ENCODE measurements around the gene GRID1. TPM values are rescaled to one million over a fixed set of nuclear protein-coding genes. Genes with fewer than 3 reads are reported as not detected.

Gene GRID1
- total RNA-seq, 4 donors from 2014 or later = 1.4 to 4.9 (median 2.0) TPM

DNA sequence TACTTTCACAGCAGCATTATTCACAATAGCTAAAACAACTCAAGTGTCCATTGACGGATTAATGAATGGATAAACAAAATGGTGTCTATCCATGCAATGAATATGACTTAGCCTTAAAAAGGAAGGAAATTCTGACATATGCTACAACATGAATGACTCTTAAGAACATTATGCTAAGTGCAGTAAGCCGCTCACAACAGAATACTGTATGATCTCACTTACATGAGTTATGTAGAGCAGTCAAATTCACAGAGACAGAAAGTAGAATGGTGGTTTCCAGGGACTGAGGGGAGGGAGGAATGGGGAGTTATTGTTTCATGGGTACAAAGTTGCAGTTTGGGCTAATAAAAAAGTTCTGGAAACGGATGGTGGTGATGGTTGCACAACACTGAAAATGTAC is 282.0 kb downstream of the GRID1 start:
- intact Hi-C loops (cut with DNase I; ENCODE audit: low total_unique reads) = no loop called here
- 74 to 79% methylated on average over 3 of the region's 3 CpGs for WGBS, 2 donors
- H3K4me3 ChIP-seq (ENCODE audit: low read depth, poor library complexity, severe bottlenecking) = no peak overlapping the region
- TF ChIP-seq, protein P1, sequence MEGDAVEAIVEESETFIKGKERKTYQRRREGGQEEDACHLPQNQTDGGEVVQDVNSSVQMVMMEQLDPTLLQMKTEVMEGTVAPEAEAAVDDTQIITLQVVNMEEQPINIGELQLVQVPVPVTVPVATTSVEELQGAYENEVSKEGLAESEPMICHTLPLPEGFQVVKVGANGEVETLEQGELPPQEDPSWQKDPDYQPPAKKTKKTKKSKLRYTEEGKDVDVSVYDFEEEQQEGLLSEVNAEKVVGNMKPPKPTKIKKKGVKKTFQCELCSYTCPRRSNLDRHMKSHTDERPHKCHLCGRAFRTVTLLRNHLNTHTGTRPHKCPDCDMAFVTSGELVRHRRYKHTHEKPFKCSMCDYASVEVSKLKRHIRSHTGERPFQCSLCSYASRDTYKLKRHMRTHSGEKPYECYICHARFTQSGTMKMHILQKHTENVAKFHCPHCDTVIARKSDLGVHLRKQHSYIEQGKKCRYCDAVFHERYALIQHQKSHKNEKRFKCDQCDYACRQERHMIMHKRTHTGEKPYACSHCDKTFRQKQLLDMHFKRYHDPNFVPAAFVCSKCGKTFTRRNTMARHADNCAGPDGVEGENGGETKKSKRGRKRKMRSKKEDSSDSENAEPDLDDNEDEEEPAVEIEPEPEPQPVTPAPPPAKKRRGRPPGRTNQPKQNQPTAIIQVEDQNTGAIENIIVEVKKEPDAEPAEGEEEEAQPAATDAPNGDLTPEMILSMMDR (IDR thresholded peaks at IDR 0.05) = no peak
- no peak for TF ChIP-seq POLR2A (IDR thresholded peaks at IDR 0.05)
- DNase-seq (ENCODE audit: low spot score in 2 of 2) = no peak

DNA sequence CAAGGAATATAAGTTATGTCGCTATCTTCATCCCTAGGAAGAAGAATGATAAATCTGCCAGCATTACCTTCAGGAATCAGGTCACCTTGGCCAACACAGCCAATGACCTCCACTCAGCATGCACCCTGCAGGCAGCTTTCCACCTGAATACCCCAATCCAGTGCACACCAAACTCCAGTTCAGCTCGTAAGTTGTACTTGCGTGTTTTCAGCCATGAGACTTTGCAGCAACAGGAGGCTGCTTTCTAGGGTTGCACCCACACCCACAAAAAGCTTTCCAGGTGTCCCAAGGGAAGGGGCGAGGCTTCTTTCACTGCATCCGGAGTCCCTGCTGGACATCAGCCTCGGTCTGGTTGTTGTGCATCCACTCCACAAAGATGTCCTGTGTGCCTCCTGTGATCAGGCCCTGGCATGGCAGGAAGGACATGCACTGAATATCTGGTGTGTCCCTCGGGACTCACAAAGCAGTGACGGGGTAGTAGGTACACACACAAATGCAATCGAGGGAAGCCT is 282.9 kb downstream of the GRID1 start:
- peak in 1 of 2 donors; percentile 50 for DNase-seq (ENCODE audit: low spot score in 2 of 2)
- 86 to 93% methylated on average over 7 to 9 of the region's 9 CpGs for WGBS, 2 donors
- TF ChIP-seq, protein P1 (IDR thresholded peaks at IDR 0.05) = no peak
- TF ChIP-seq POLR2A (IDR thresholded peaks at IDR 0.05) = no peak
- intact Hi-C loops (cut with DNase I; ENCODE audit: low total_unique reads) = no loop called here
- H3K4me3 ChIP-seq (ENCODE audit: low read depth, poor library complexity, severe bottlenecking) = no peak overlapping the region

DNA sequence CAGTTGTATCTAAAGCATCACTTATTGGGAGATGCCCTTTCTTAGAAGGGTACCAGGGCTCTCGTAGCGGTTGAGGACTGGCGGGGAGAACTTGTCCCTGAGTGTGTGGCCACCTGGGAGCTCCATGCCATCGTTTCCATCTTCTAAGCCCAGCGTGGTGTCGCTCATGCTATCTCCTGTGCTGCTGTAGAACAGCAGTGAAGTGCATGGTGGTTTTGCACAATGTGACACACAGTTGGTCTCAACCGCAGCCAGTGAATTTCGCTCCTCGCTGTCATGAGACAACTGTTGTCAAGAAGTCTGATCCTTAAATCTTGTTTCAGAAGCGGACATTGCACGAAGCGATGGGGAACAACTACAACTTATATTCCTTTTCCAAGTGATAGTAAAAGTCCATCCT is 283.4 kb downstream of the GRID1 start:
- 86 to 89% methylated on average over 12 of the region's 12 CpGs for WGBS, 2 donors
- DNase-seq (ENCODE audit: low spot score in 2 of 2) = no peak
- TF ChIP-seq, protein P1 (IDR thresholded peaks at IDR 0.05) = no peak
- TF ChIP-seq POLR2A (IDR thresholded peaks at IDR 0.05) = no peak
- intact Hi-C loops (cut with DNase I; ENCODE audit: low total_unique reads) = no loop called here
- no peak overlapping the region for H3K4me3 ChIP-seq (ENCODE audit: low read depth, poor library complexity, severe bottlenecking)

DNA sequence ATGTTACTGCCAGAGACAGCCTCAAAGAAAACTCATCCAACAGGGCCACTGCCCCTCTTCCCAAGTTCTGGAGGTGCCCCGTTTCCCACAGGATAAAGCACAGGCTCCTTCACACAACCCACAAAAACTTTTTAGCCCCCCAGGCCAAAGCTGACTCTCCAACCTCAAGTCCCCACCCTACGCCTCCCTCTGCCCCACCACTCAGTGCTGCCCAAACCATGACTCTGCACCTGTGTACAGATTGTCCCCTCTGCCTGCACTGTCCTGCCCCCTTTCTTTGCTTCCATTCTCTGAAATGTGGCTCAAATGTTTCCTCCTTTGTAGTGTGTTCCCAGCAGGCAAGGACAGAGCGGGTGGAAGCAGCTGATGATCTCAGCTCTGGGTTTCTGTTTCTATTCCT is 284.0 kb downstream of the GRID1 start:
- DNase-seq (ENCODE audit: low spot score in 2 of 2) = no peak
- WGBS, 2 donors = 83 to 85% methylated on average over 3 of the region's 3 CpGs
- no peak overlapping the region for H3K4me3 ChIP-seq (ENCODE audit: low read depth, poor library complexity, severe bottlenecking)
- TF ChIP-seq POLR2A (IDR thresholded peaks at IDR 0.05) = no peak
- intact Hi-C loops (cut with DNase I; ENCODE audit: low total_unique reads) = no loop called here

DNA sequence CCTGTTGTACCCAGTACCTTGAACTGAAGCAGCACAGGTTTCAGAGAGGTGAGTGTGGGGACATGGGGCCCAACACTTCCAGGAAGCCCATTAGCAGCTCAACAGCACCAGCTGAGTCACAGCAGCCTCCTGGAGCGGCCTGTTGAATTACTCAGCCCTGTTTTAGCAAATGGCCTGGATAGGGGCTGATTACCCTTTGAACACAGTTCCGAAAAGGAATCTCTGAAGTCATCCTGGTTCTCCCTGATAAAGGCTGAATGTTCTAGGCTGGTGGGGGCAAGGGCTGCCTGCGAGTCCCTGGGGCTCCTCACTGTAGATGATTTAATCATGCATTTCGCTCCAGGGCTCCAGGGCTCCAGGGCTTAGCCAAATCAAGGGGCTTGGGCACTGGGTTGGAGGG is 287.5 kb downstream of the GRID1 start:
- DNase-seq (ENCODE audit: low spot score in 2 of 2) = peak in 1 of 2 donors; percentile 37
- H3K4me3 ChIP-seq (ENCODE audit: low read depth, poor library complexity, severe bottlenecking) = no peak overlapping the region
- intact Hi-C loops (cut with DNase I; ENCODE audit: low total_unique reads) = no loop called here
- TF ChIP-seq POLR2A (IDR thresholded peaks at IDR 0.05) = no peak
- TF ChIP-seq, protein P1 (IDR thresholded peaks at IDR 0.05) = no peak
- 88 to 96% methylated on average over 4 of the region's 4 CpGs for WGBS, 2 donors

DNA sequence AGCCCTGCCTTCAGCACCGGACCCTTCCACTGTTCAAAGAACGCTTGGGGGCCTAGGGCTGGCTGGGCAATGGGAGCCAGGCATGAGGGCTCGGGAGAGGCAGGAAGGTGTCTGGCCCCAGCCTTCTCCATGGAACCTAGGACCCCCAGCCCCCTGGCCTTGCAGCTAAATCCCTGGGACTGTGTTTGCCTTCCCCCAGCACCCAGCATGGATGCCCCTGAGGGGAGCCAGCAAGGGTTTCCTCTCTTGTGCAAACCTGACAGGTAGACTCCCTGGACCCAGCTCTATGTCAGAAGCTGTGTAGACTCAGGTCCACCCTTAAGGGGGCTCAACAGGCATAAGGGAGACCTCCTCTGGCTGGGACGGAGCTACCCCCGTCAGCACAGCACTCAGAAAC is 288.0 kb downstream of the GRID1 start:
- TF ChIP-seq POLR2A (IDR thresholded peaks at IDR 0.05) = no peak
- TF ChIP-seq, protein P1 (IDR thresholded peaks at IDR 0.05) = no peak
- intact Hi-C loops (cut with DNase I; ENCODE audit: low total_unique reads) = no loop called here
- WGBS, 2 donors = 76 to 81% methylated on average over 5 of the region's 5 CpGs
- DNase-seq (ENCODE audit: low spot score in 2 of 2) = peak in 1 of 2 donors; percentile 73
- no peak overlapping the region for H3K4me3 ChIP-seq (ENCODE audit: low read depth, poor library complexity, severe bottlenecking)

Measured in lower leg skin (tissue), 4 donors.